Uterus (tissue), 4 donors: ENCODE measurements around the gene ANKRD1. TPM values are rescaled to one million over a fixed set of nuclear protein-coding genes. Genes with fewer than 3 reads are reported as not detected.

Source experiments
- DNase-seq, 2 donors: peaks; one replicate each; pipeline ENCODE4 v3.0.0-alpha.2; 2019 to 2020
- H3K27ac ChIP-seq, 2 donors: fragments of 200-600 bp; sonication (generic); 1 replicate in 1 of 2; 2 replicates in 1 of 2; pipeline ENCODE4 v1.5.1; 2016 to 2018
- H3K27me3 ChIP-seq, 2 donors: fragments of 200-600 bp; sonication (generic); one replicate each; pipeline ENCODE4 v1.5.1; 2018 to 2019; ENCODE audit warnings: control low read depth in 1 of 2
- H3K36me3 ChIP-seq, 2 donors: fragments of 200-600 bp; sonication (generic); one replicate each; pipeline ENCODE4 v1.5.1; 2019; ENCODE audit warnings: control low read depth in 1 of 2
- H3K4me1 ChIP-seq, 2 donors: fragments of 200-600 bp; sonication (generic); one replicate each; pipeline ENCODE4 v1.5.1; 2018 to 2019; ENCODE audit warnings: control low read depth in 1 of 2
- H3K4me3 ChIP-seq, 2 donors: fragments of 200-600 bp; sonication (generic); 1 replicate in 1 of 2; 2 replicates in 1 of 2; pipeline ENCODE4 v1.5.1; 2018 to 2019; ENCODE audit warnings: mild to moderate bottlenecking in 1 of 2
- H3K9me3 ChIP-seq, 2 donors: fragments of 200-600 bp; sonication (generic); one replicate each; pipeline ENCODE4 v1.5.1; 2019; ENCODE audit warnings: control low read depth in 1 of 2
- CTCF ChIP-seq, 4 experiments: fragments of 200-600 bp in 2 of 4; fragments of 450-650 bp in 2 of 4; sonication (generic) in 2 of 4; IDR thresholded peaks; one replicate each; pipeline ENCODE4 v1.5.1; 2016 to 2019; ENCODE audit warnings: antibody characterized with exemption in 4 of 4, mild to moderate bottlenecking in 2 of 4, moderate library complexity in 1 of 4
- POLR2A ChIP-seq, 2 donors: fragments of 450-650 bp; IDR thresholded peaks; one replicate each; pipeline ENCODE4 v1.6.1; 2016; ENCODE audit warnings: antibody characterized with exemption in 2 of 2, mild to moderate bottlenecking in 1 of 2, moderate library complexity in 1 of 2
- intact Hi-C: fragments of 100-400 bp; cut with DNase I; formaldehyde crosslinking; loops from one replicate; pipeline ENCODE4 v1.15.1; 2023; ENCODE audit warnings: low total_unique reads
- total RNA-seq, 4 donors: library from RNA; depleted of rRNA in 3 of 4; stranded (reverse); fragments of >200 nt in 3 of 4; gene quantifications; one replicate each; pipeline versions ENCODE4 v1.1.0 to v1.2.4, GENCODE V29; 2014 to 2023
- donor health status: DM: yes; HTN: yes; CAD: no.

ANKRD1 gene
- total RNA-seq, 4 donors from 2014 or later, result 0.35 to 0.64 TPM; not detected in 2

GRCh38 chr10:90966146-90966545, 45.3 kb upstream of the ANKRD1 start:
- no peak for DNase-seq
- no peaks in the 10 kb centered on the region for H3K36me3 ChIP-seq
- TF ChIP-seq CTCF (IDR thresholded peaks at IDR 0.05) (no peak), POLR2A (IDR thresholded peaks at IDR 0.05) (no peak)
- intact Hi-C loops, result no loop called here
- H3K27ac ChIP-seq, result no peak overlapping the region
- no peak overlapping the region for H3K4me3 ChIP-seq
- no peaks in the 10 kb centered on the region for H3K9me3 ChIP-seq
- H3K4me1 ChIP-seq, result no peaks in the 10 kb centered on the region
- no peaks in the 10 kb centered on the region for H3K27me3 ChIP-seq

- Histone ChIP-seq H3K27me3 (no peaks in the 10 kb centered on the region), H3K27ac (no peak overlapping the region), H3K36me3 (no peaks in the 10 kb centered on the region), H3K4me3 (no peak overlapping the region), H3K9me3 (no peaks in the 10 kb centered on the region), H3K4me1 (no peaks in the 10 kb centered on the region)
- TF ChIP-seq CTCF (IDR thresholded peaks at IDR 0.05) (no peak), POLR2A (IDR thresholded peaks at IDR 0.05) (no peak)
- no peak for DNase-seq
- intact Hi-C loops, result no loop called here
Measured at GRCh38 chr10:90965720-90966119, 44.8 kb upstream of the ANKRD1 start.

GRCh38 chr10:90964781-90965465, 44.0 kb upstream of the ANKRD1 start:
- Histone ChIP-seq H3K27me3 (no peaks in the 10 kb centered on the region), H3K4me3 (no peak overlapping the region), H3K27ac (no peak overlapping the region), H3K4me1 (no peaks in the 10 kb centered on the region), H3K36me3 (no peaks in the 10 kb centered on the region), H3K9me3 (no peaks in the 10 kb centered on the region)
- no peak for DNase-seq
- intact Hi-C loops, result no loop called here
- TF ChIP-seq POLR2A (IDR thresholded peaks at IDR 0.05) (no peak), CTCF (IDR thresholded peaks at IDR 0.05) (no peak)

- intact Hi-C loops, result no loop called here
- no peaks in the 10 kb centered on the region for H3K27me3 ChIP-seq
- no peaks in the 10 kb centered on the region for H3K36me3 ChIP-seq
- DNase-seq, result no peak
- no peaks in the 10 kb centered on the region for H3K4me1 ChIP-seq
- H3K9me3 ChIP-seq, result no peaks in the 10 kb centered on the region
- H3K27ac ChIP-seq, result no peak overlapping the region
- H3K4me3 ChIP-seq, result no peak overlapping the region
- TF ChIP-seq POLR2A (IDR thresholded peaks at IDR 0.05), result no peak
- TF ChIP-seq CTCF (IDR thresholded peaks at IDR 0.05), result no peak
Measured at GRCh38 chr10:90963331-90963730, 42.4 kb upstream of the ANKRD1 start.

- intact Hi-C loops, result no loop called here
- H3K4me1 ChIP-seq, result no peaks in the 10 kb centered on the region
- no peaks in the 10 kb centered on the region for H3K9me3 ChIP-seq
- H3K36me3 ChIP-seq, result no peaks in the 10 kb centered on the region
- H3K27me3 ChIP-seq, result no peaks in the 10 kb centered on the region
- no peak overlapping the region for H3K27ac ChIP-seq
- TF ChIP-seq CTCF (IDR thresholded peaks at IDR 0.05) (no peak), POLR2A (IDR thresholded peaks at IDR 0.05) (no peak)
- H3K4me3 ChIP-seq, result no peak overlapping the region
- no peak for DNase-seq
Measured at GRCh38 chr10:90960355-90960814, 39.5 kb upstream of the ANKRD1 start.
